Pancreas (tissue), 10 donors: ENCODE measurements around the gene SLC19A2. TPM values are rescaled to one million over a fixed set of nuclear protein-coding genes. Genes with fewer than 3 reads are reported as not detected.

Source experiments
- ATAC-seq, 4 donors: fragments of 200-7000 bp; cut with Tn5 transposase; one replicate each; pipeline versions ENCODE4 v1.8.0 to v1.9.1; 2020; ENCODE audit warnings: mild to moderate bottlenecking in 4 of 4, moderate library complexity in 4 of 4
- DNase-seq, 6 donors: peaks; one replicate each; pipeline ENCODE4 v3.0.0-alpha.2; 2020
- FAIRE-seq: peaks from 2 replicates; lab custom pipeline; 2012; peaks lifted over from hg19 to GRCh38; lab: Jason Lieb, UNC
- H3K27ac ChIP-seq, 4 donors: fragments of 200-600 bp; sonication (generic); 1 replicate in 3 of 4; 2 replicates in 1 of 4; pipeline versions ENCODE4 v1.5.0 to v1.8.0; 2020
- H3K27me3 ChIP-seq, 4 donors: fragments of 200-600 bp; one replicate each; pipeline ENCODE4 v1.8.0; 2021
- H3K36me3 ChIP-seq, 3 donors: fragments of 200-600 bp; sonication (generic) in 1 of 3; one replicate each; pipeline versions ENCODE4 v1.5.0 to v1.8.0; 2020 to 2021
- H3K4me1 ChIP-seq, 3 donors: fragments of 200-600 bp; one replicate each; pipeline ENCODE4 v1.8.0; 2021
- H3K4me3 ChIP-seq, 4 donors: fragments of 200-600 bp; sonication (generic) in 2 of 4; one replicate each; pipeline versions ENCODE4 v1.5.0 to v1.8.0; 2020 to 2021
- H3K9me3 ChIP-seq, 4 donors: fragments of 200-600 bp; one replicate each; pipeline ENCODE4 v1.8.0; 2021
- CTCF ChIP-seq, 4 donors: fragments of 200-600 bp; sonication (generic) in 3 of 4; IDR thresholded peaks; one replicate each; pipeline versions ENCODE4 v1.5.0 to v1.8.0; 2021; ENCODE audit warnings: antibody characterized with exemption in 4 of 4
- WGBS, 2 donors: extraction: QIAGEN DNeasy Blood & Tissue Kit; methylation state at CpG; one replicate each; pipeline ENCODE4 v1.1.7; 2013; 5-methylcytosine and 5-hydroxymethylcytosine counted together
- intact Hi-C, 3 donors: fragments of 100-400 bp; cut with DNase I; formaldehyde crosslinking; loops; one replicate each; pipeline versions ENCODE4 v1.11.1 to v1.14.2; 2022
- polyA plus RNA-seq, 2 donors: library from polyadenylated mRNA; stranded (reverse); fragments of 200-250 nt; gene quantifications; one replicate each; pipeline ENCODE4 v1.2.3, GENCODE V29; 2013
- total RNA-seq, 6 donors: library from RNA; stranded (reverse); fragmentation: NEBNext Ultra II Directional in 4 of 6; extraction: Animal tissue kit (Norgen Biotek cat#: 25700) in 4 of 6; gene quantifications; one replicate each; pipeline versions ENCODE4 v1.2.1 to v1.2.4, GENCODE V29; 2021 to 2023
- donor health status: healthy with polysubstance abuse.
- donor health status: DM: no; HTN: no; CAD: no; lungs with moderate emphysema.
- donor health status: DM: no; HTN: no; CAD: no.
- donor health status: control.
- donor health status: control.
- donor health status: Bipolar disorder and iron deficiency.
- donor health status: DM: yes; HTN: yes; CAD: no.
- donor health status: DM: no; HTN: no; CAD: no.
- donor health status: DM: no; HTN: no; CAD: no.
- donor health status: DM: yes; HTN: yes; CAD: no.

SLC19A2 gene
- total and polyA plus RNA-seq, 8 donors: 3.7 to 10.1 (median 8.1) TPM

GRCh38 chr1:169468982-169469381, 16.8 kb downstream of the SLC19A2 start:
- Histone ChIP-seq H3K27ac (no peak overlapping the region), H3K4me3 (no peak overlapping the region), H3K4me1 (peaks cover 0 to 6% (median 0%) of the 10 kb centered on the region in 3 donors), H3K9me3 (no peaks in the 10 kb centered on the region), H3K27me3 (no peaks in the 10 kb centered on the region), H3K36me3 (peaks cover 0 to 21% (median 0%) of the 10 kb centered on the region in 3 donors)
- intact Hi-C loops: loop anchor here in 2 of 3 donors (5.0 kb wide), 2 partner anchors 73 to 78 kb away; no protein-coding TSS in a partner anchor
- TF ChIP-seq CTCF (IDR thresholded peaks at IDR 0.05): no peak
- ATAC-seq: no peak
- FAIRE-seq: no peak
- no peak for DNase-seq

- TF ChIP-seq CTCF (IDR thresholded peaks at IDR 0.05): peak in 1 of 4 donors; percentile 28
- Histone ChIP-seq H3K4me1 (no peaks in the 10 kb centered on the region), H3K27ac (no peak overlapping the region), H3K27me3 (no peaks in the 10 kb centered on the region), H3K4me3 (no peak overlapping the region), H3K36me3 (peaks cover 0 to 21% (median 0%) of the 10 kb centered on the region in 3 donors), H3K9me3 (no peaks in the 10 kb centered on the region)
- WGBS, 2 donors: 75 to 76% methylated on average over 8 of the region's 8 CpGs
- FAIRE-seq: no peak
- no peak for DNase-seq
- intact Hi-C loops: loop anchor here in 2 of 3 donors (5.0 kb wide), 2 partner anchors 76 to 81 kb away; no protein-coding TSS in a partner anchor
- ATAC-seq: peak; percentile 47 to 81 (median 70)
Observed at GRCh38 chr1:169466259-169467230, 19.2 kb downstream of the SLC19A2 start.

- intact Hi-C loops: loop anchor here in 2 of 3 donors (5.0 kb wide), 2 partner anchors 77 to 82 kb away; no protein-coding TSS in a partner anchor
- H3K4me1 ChIP-seq: no peaks in the 10 kb centered on the region
- no peaks in the 10 kb centered on the region for H3K27me3 ChIP-seq
- no peak for FAIRE-seq
- no peak for ATAC-seq
- DNase-seq: no peak
- no peak overlapping the region for H3K4me3 ChIP-seq
- no peaks in the 10 kb centered on the region for H3K9me3 ChIP-seq
- H3K27ac ChIP-seq: no peak overlapping the region
- peaks cover 0 to 21% (median 0%) of the 10 kb centered on the region in 3 donors for H3K36me3 ChIP-seq
- no peak for TF ChIP-seq CTCF (IDR thresholded peaks at IDR 0.05)
Observed at GRCh38 chr1:169465281-169465680, 20.5 kb downstream of the SLC19A2 start.

GRCh38 chr1:169462385-169462784, 23.4 kb downstream of the SLC19A2 start:
- no peak for TF ChIP-seq CTCF (IDR thresholded peaks at IDR 0.05)
- H3K4me3 ChIP-seq: no peak overlapping the region
- FAIRE-seq (no peak), ATAC-seq (no peak), DNase-seq (no peak)
- intact Hi-C loops: no loop called here
- peaks cover 0 to 14% (median 0%) of the 10 kb centered on the region in 3 donors for H3K36me3 ChIP-seq
- no peak overlapping the region for H3K27ac ChIP-seq
- peaks cover 0 to 2% (median 0%) of the 10 kb centered on the region in 4 donors for H3K9me3 ChIP-seq
- 94 to 97% methylated on average over 5 of the region's 5 CpGs for WGBS, 2 donors
- no peaks in the 10 kb centered on the region for H3K27me3 ChIP-seq
- H3K4me1 ChIP-seq: no peaks in the 10 kb centered on the region
